ENCODE measurements around the gene SLC16A5.

- peak in 1 of 4 donors; percentile 66 for TF ChIP-seq EP300 (IDR thresholded peaks at IDR 0.05)
- peak in 1 of 4 donors; percentile 6 for TF ChIP-seq POLR2A (IDR thresholded peaks at IDR 0.05)
Observed at GRCh38 chr17:75105126-75106080, 17.6 kb downstream of the SLC16A5 start.
